Panc1 (cell line): ENCODE results near the gene KANSL3. TPM values are rescaled to one million over a fixed set of nuclear protein-coding genes. Genes with fewer than 3 reads are reported as not detected.

Experiments
- ATAC-seq: fragments of 200-7000 bp; cut with Tn5 transposase; 2 replicates; pipeline ENCODE4 v1.9.1; 2020; ENCODE audit warnings: mild to moderate bottlenecking, moderate library complexity
- BruUV-seq: library from RNA; stranded (reverse); fragments of 400-500 nt; replicated peaks from 2 replicates; lab custom pipeline; 2021; lab: Mats Ljungman, UMichigan
- CTCF ChIA-PET: fragments of 300-600 bp; sonication (Branson Sonifier 250); formaldehyde crosslinking; loops from one replicate; lab custom pipeline; 2022; ENCODE audit warnings: antibody characterized with exemption; lab: Charles Lee
- POLR2A ChIA-PET: fragments of 300-600 bp; sonication (Branson Sonifier 250); formaldehyde crosslinking; loops from one replicate; lab custom pipeline; 2022; ENCODE audit warnings: antibody characterized with exemption; lab: Charles Lee
- DNase-seq: peaks from one replicate; pipeline ENCODE4 v3.0.0-alpha.2; 2010; ENCODE audit warnings: low read depth, low spot score
- H3K27ac ChIP-seq: 2 replicates; pipeline ENCODE4 v1.5.1; 2011; ENCODE audit warnings: mild to moderate bottlenecking, low read length, inconsistent platforms
- H3K27me3 ChIP-seq: fragments of 200-500 bp; sonication (Bioruptor generic); 2 replicates; pipeline ENCODE4 v1.6.0; 2014; ENCODE audit warnings: low read length, inconsistent platforms; ENCODE audit not compliant: control insufficient read depth, insufficient read depth
- H3K36me3 ChIP-seq: fragments of 200-500 bp; sonication (Bioruptor generic); 2 replicates; pipeline ENCODE4 v1.5.1; 2014; ENCODE audit warnings: inconsistent platforms, mild to moderate bottlenecking, low read length, moderate library complexity; ENCODE audit not compliant: control insufficient read depth, insufficient read depth
- H3K4me1 ChIP-seq: 2 replicates; pipeline ENCODE4 v1.5.1; 2011; ENCODE audit warnings: inconsistent platforms, mild to moderate bottlenecking, low read length, moderate library complexity; ENCODE audit not compliant: control insufficient read depth, insufficient read depth
- H3K4me3 ChIP-seq, 2 experiments: 2 replicates each; pipeline ENCODE4 v1.5.1; 2011 to 2012; ENCODE audit warnings: low read depth in 2 of 2, low read length in 2 of 2, mild to moderate bottlenecking in 2 of 2, inconsistent platforms in 1 of 2, moderate library complexity in 1 of 2
- H3K9me3 ChIP-seq: fragments of 200-500 bp; sonication (Bioruptor generic); 2 replicates; pipeline ENCODE4 v1.5.1; 2014; ENCODE audit warnings: low read depth, mild to moderate bottlenecking, inconsistent platforms, low read length, moderate library complexity; ENCODE audit not compliant: control insufficient read depth, insufficient read depth
- CTCF ChIP-seq: fragments of 450-650 bp; IDR thresholded peaks from 2 replicates; pipeline ENCODE4 v1.5.1; 2017; ENCODE audit warnings: mild to moderate bottlenecking
- POLR2AphosphoS5 ChIP-seq: IDR thresholded peaks from 2 replicates; pipeline ENCODE4 v1.6.1; 2012; ENCODE audit warnings: mild to moderate bottlenecking, low read depth, low read length, moderate library complexity
- REST ChIP-seq, 2 experiments: IDR thresholded peaks; 2 replicates each; pipeline ENCODE4 v1.6.1; 2011 to 2012; ENCODE audit warnings: low read depth in 2 of 2, control low read depth in 1 of 2, low read length in 1 of 2, mild to moderate bottlenecking in 1 of 2, moderate library complexity in 1 of 2; ENCODE audit not compliant: insufficient read depth in 1 of 2
- SIN3A ChIP-seq: IDR thresholded peaks from 2 replicates; pipeline ENCODE4 v1.6.1; 2012; ENCODE audit warnings: low read depth, mild to moderate bottlenecking, low read length, moderate library complexity, borderline replicate concordance; ENCODE audit not compliant: insufficient read depth
- TCF7L2 ChIP-seq: IDR thresholded peaks from 2 replicates; pipeline ENCODE4 v1.6.1; 2011; ENCODE audit warnings: mild to moderate bottlenecking, low read depth, low read length, inconsistent platforms
- in situ Hi-C: cut with HindIII; loops from 2 replicates; pipeline ENCODE4 v1.10.0; 2016; ENCODE audit warnings: low sequenced_read_pairs, low pct_unique_long_range_greater_than_20kb
- intact Hi-C: fragments of 100-400 bp; cut with micrococcal nuclease; formaldehyde crosslinking; loops from one replicate; pipeline ENCODE4 v1.10.0; 2022; ENCODE audit not compliant: unreplicated experiment
- total RNA-seq: library from RNA; stranded (reverse); gene quantifications from one replicate; pipeline ENCODE4 v1.2.1, GENCODE V29; 2021; ENCODE audit not compliant: unreplicated experiment

Gene KANSL3
- total RNA-seq, 1 experiment from 2014 or later, result 50.3 TPM

GRCh38 chr2:96594691-96595152 is 43.4 kb downstream of the KANSL3 start:
- Histone ChIP-seq H3K36me3 (peaks cover 39% of the 10 kb centered on the region), H3K27ac (no peak overlapping the region), H3K27me3 (no peaks in the 10 kb centered on the region), H3K4me1 (no peaks in the 10 kb centered on the region), H3K4me3 (no peak overlapping the region), H3K9me3 (no peaks in the 10 kb centered on the region)
- no TSS peak for BruUV-seq
- no peak for DNase-seq
- intact Hi-C loops (no loop called here), in situ Hi-C loops (no loop called here)
- POLR2A ChIA-PET, result no interaction called here
- TF ChIP-seq TCF7L2 (no peak), POLR2AphosphoS5 (no peak), SIN3A (no peak), REST (IDR thresholded peaks at IDR 0.05; ENCODE audit: insufficient read depth in 1 of 2, low read depth in 2 of 2, low read length in 1 of 2) (no peak), CTCF (no peak)
- ATAC-seq, result no peak
- CTCF ChIA-PET, result interaction anchor here (0.6 kb wide), 1 partner anchor 115 kb away, joined by 3 read pairs; no protein-coding TSS in a partner anchor

- intact Hi-C loops (no loop called here), in situ Hi-C loops (no loop called here)
- peaks cover 35% of the 10 kb centered on the region for H3K36me3 ChIP-seq
- BruUV-seq, result no TSS peak
- TF ChIP-seq TCF7L2 (no peak), CTCF (no peak), SIN3A (no peak), REST (IDR thresholded peaks at IDR 0.05; ENCODE audit: insufficient read depth in 1 of 2, low read depth in 2 of 2, low read length in 1 of 2) (no peak), POLR2AphosphoS5 (no peak)
- H3K27me3 ChIP-seq, result no peaks in the 10 kb centered on the region
- ChIA-PET CTCF (interaction anchor here (0.6 kb wide), 1 partner anchor 115 kb away, joined by 3 read pairs; no protein-coding TSS in a partner anchor), POLR2A (no interaction called here)
- DNase-seq (no peak), ATAC-seq (no peak)
- no peak overlapping the region for H3K27ac ChIP-seq
- H3K4me3 ChIP-seq, result no peak overlapping the region
- H3K9me3 ChIP-seq, result no peaks in the 10 kb centered on the region
- no peaks in the 10 kb centered on the region for H3K4me1 ChIP-seq
These were observed 43.8 kb downstream of the KANSL3 start for GRCh38 chr2:96594282-96594681.
